Mesendoderm (in vitro differentiated cells): Measurements from ENCODE around the gene TBC1D16.

Source experiments
- DNase-seq: peaks from one replicate; pipeline ENCODE4 v3.0.0; 2013
- H2AK5ac ChIP-seq: 2 replicates; pipeline ENCODE4 v1.6.1; 2013; ENCODE audit warnings: low read length, inconsistent platforms
- H2BK120ac ChIP-seq: 2 replicates; pipeline ENCODE4 v1.6.1; 2013; ENCODE audit warnings: low read depth, mild to moderate bottlenecking, low read length, moderate library complexity, mixed read lengths
- H2BK15ac ChIP-seq: replicated peaks from 2 replicates; pipeline ENCODE4 v1.6.1; 2013; ENCODE audit warnings: low read depth, mild to moderate bottlenecking, moderate library complexity
- H2BK5ac ChIP-seq: 2 replicates; pipeline ENCODE4 v1.6.1; 2013; ENCODE audit warnings: low read length, inconsistent platforms
- H3K18ac ChIP-seq: 2 replicates; pipeline ENCODE4 v1.6.1; 2013; ENCODE audit warnings: mild to moderate bottlenecking, low read length, mixed read lengths
- H3K23ac ChIP-seq: one replicate; pipeline ENCODE4 v1.6.1; 2013; ENCODE audit warnings: low read length
- H3K27ac ChIP-seq: 2 replicates; pipeline ENCODE4 v1.5.1; 2013; ENCODE audit warnings: low read depth, mild to moderate bottlenecking, inconsistent platforms, low read length, moderate library complexity
- H3K27me3 ChIP-seq: 2 replicates; pipeline ENCODE4 v1.6.1; 2013; ENCODE audit warnings: low read length, control low read depth, mild to moderate bottlenecking, inconsistent platforms; ENCODE audit not compliant: insufficient read depth, poor library complexity
- H3K36me3 ChIP-seq: 2 replicates; pipeline ENCODE4 v1.6.1; 2013; ENCODE audit warnings: low read length, inconsistent platforms; ENCODE audit not compliant: control insufficient read depth, insufficient read depth
- H3K4ac ChIP-seq: one replicate; pipeline ENCODE4 v1.6.1; 2013; ENCODE audit warnings: low read depth, mild to moderate bottlenecking, low read length, moderate library complexity
- H3K4me1 ChIP-seq: 2 replicates; pipeline ENCODE4 v1.6.1; 2013; ENCODE audit warnings: low read depth, low read length, inconsistent platforms; ENCODE audit not compliant: control insufficient read depth
- H3K4me2 ChIP-seq: 2 replicates; pipeline ENCODE4 v1.6.1; 2013; ENCODE audit warnings: low read length
- H3K4me3 ChIP-seq: 2 replicates; pipeline ENCODE4 v1.5.1; 2013; ENCODE audit warnings: mild to moderate bottlenecking, low read length
- H3K56ac ChIP-seq: one replicate; pipeline ENCODE4 v1.6.1; 2013; ENCODE audit warnings: low read length
- H3K79me1 ChIP-seq: 2 replicates; pipeline ENCODE4 v1.6.1; 2013; ENCODE audit warnings: low read length, inconsistent platforms
- H3K79me2 ChIP-seq: 2 replicates; pipeline ENCODE4 v1.6.1; 2013; ENCODE audit warnings: mild to moderate bottlenecking, low read length; ENCODE audit not compliant: control insufficient read depth, insufficient read depth
- H3K9ac ChIP-seq: 2 replicates; pipeline ENCODE4 v1.6.1; 2013; ENCODE audit warnings: low read length, inconsistent platforms
- H4K5ac ChIP-seq: one replicate; pipeline ENCODE4 v1.6.1; 2013; ENCODE audit warnings: low read length
- H4K8ac ChIP-seq: one replicate; pipeline ENCODE4 v1.6.1; 2013; ENCODE audit warnings: low read depth, mild to moderate bottlenecking, control low read depth, low read length, moderate library complexity
- WGBS: extraction: QIAGEN DNeasy Blood & Tissue Kit; methylation state at CpG from one replicate; pipeline ENCODE4 v1.1.7; 2013; ENCODE audit warnings: low lambda C conversion rate, missing lambda C conversion rate; ENCODE audit not compliant: insufficient coverage; ENCODE audit errors: extremely low coverage; 5-methylcytosine and 5-hydroxymethylcytosine counted together

TBC1D16 gene

DNA sequence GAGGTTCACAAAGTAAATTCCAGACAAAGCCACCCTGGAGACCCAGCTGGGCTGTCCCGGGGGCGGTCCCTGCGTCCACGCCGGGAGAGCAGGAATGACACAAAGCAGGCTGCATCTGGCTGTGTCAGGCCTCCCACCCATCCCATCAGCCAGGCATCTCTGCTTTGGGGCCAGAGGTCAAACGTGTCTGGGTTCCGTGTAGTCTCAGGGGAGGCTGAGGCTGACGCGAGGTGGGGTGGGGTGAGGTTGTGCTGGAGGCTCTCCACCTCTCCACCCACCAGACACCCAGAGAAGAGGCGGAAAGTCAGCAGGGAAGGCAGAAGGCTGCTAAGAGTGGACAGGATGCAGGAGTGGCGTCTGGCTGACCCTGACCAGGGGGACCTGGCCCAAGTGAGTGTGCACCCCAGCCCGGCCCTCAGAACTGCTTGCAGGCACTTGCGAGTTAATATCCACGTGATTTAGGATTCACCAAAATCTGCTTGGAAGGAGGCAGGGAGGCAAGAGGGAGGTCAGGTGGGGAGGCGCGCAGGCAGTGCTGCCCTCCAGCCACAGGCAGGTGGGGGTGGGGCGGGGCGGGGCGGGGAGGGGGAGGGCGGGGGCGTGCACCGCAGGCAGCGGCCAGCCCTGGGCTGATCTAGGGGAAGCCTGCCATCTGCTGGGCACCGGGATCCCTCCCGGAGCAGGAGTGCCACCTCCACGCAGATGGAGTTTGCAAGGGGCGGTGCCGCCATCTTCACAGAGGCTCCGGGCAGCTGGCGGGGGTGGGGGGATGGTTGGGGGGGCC is 44.3 kb downstream of the TBC1D16 start:
- no peak overlapping the region for H3K27ac ChIP-seq

DNA sequence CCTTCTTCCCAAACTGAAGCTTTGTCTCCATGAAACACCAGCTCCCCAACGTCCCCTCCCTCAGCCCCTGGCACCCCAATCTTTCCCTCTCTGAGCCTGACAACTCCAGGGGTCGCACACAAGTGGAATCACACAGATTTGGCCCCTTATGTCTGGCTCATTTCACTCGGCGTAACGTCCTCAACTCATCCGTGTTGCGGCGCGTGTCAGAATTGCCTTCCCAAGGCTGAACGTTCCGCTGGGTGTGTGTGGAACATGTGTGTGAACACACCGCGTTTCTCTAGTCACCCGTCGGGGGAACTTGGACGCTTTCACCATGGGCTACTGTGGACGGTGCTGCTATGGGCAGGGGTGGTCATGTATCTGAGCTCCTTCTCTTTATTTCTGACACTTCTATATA is 45.0 kb downstream of the TBC1D16 start:
- H3K4me2 ChIP-seq: no peak overlapping the region
- no peaks in the 10 kb centered on the region for H3K36me3 ChIP-seq
- no peak overlapping the region for H4K8ac ChIP-seq
- no CpG with 5 or more reads among the region's 17 CpGs for WGBS
- peaks cover 9% of the 10 kb centered on the region for H3K4me1 ChIP-seq
- no peak for DNase-seq
- H2BK15ac ChIP-seq: no peak overlapping the region
- H3K18ac ChIP-seq: no peak overlapping the region
- no peak overlapping the region for H2AK5ac ChIP-seq
- H3K4me3 ChIP-seq: no peak overlapping the region
- no peak overlapping the region for H4K5ac ChIP-seq
- peaks cover 2% of the 10 kb centered on the region for H3K79me2 ChIP-seq
- H2BK5ac ChIP-seq: no peak overlapping the region
- H3K27ac ChIP-seq: no peak overlapping the region
- H3K56ac ChIP-seq: no peak overlapping the region
- H3K4ac ChIP-seq: no peak overlapping the region
- H3K79me1 ChIP-seq: peaks cover 14% of the 10 kb centered on the region
- no peak overlapping the region for H2BK120ac ChIP-seq
- no peak overlapping the region for H3K9ac ChIP-seq
- H3K27me3 ChIP-seq: no peaks in the 10 kb centered on the region
- no peak overlapping the region for H3K23ac ChIP-seq

More for the DNA sequence above, 44.3 kb downstream of the TBC1D16 start:
- peak; percentile 87 for DNase-seq
- H3K18ac ChIP-seq: no peak overlapping the region
- no peak overlapping the region for H2BK120ac ChIP-seq
- peak overlapping the region; percentile 71 for H3K4me2 ChIP-seq
- WGBS: no CpG with 5 or more reads among the region's 30 CpGs
- no peak overlapping the region for H3K23ac ChIP-seq
- no peak overlapping the region for H3K4me3 ChIP-seq
- H3K9ac ChIP-seq: peak overlapping the region; percentile 30
- no peak overlapping the region for H2BK15ac ChIP-seq
- no peaks in the 10 kb centered on the region for H3K36me3 ChIP-seq
- no peak overlapping the region for H4K8ac ChIP-seq
- H3K4me1 ChIP-seq: peaks cover 9% of the 10 kb centered on the region
- peaks cover 14% of the 10 kb centered on the region for H3K79me1 ChIP-seq
- peak overlapping the region; percentile 54 for H3K56ac ChIP-seq
- peaks cover 2% of the 10 kb centered on the region for H3K79me2 ChIP-seq
- no peak overlapping the region for H3K4ac ChIP-seq
- H2BK5ac ChIP-seq: no peak overlapping the region
- H3K27me3 ChIP-seq: no peaks in the 10 kb centered on the region
- H4K5ac ChIP-seq: no peak overlapping the region
- H2AK5ac ChIP-seq: no peak overlapping the region

DNA sequence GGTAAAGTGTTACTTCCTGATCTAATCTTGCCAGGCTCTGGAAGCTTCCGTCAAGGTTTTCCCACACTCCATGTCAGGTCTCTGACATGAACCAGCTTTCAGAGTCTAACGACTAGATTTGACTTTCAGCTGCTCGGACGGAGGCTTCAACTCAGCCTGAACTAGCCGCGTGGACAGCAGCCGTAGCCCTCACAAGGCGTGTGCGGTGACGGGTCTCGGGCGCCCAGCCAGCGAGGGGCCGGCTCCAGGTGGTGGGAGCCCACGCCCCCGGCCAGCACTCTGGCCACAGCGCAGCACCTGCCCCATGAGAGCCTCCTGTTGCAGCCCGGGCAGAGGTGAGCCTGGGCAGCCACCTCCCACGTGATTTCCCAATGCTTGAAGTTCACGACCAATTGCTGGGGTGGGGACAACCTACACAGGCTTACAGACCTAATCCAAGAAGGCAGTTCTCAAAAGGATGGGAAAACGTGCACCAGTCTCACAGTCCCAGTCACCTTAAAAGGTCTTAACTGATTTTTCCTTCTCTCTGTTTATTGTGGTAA is 45.5 kb downstream of the TBC1D16 start:
- no peak for DNase-seq
- no peak overlapping the region for H3K56ac ChIP-seq
- H2BK120ac ChIP-seq: no peak overlapping the region
- H3K4me2 ChIP-seq: no peak overlapping the region
- H3K4me1 ChIP-seq: peaks cover 9% of the 10 kb centered on the region
- H3K27me3 ChIP-seq: no peaks in the 10 kb centered on the region
- no CpG with 5 or more reads among the region's 21 CpGs for whole genome bisulfite sequencing
- H3K23ac ChIP-seq: no peak overlapping the region
- no peak overlapping the region for H2AK5ac ChIP-seq
- no peak overlapping the region for H3K4ac ChIP-seq
- H3K27ac ChIP-seq: no peak overlapping the region
- H3K36me3 ChIP-seq: no peaks in the 10 kb centered on the region
- no peak overlapping the region for H4K5ac ChIP-seq
- no peak overlapping the region for H2BK15ac ChIP-seq
- H3K9ac ChIP-seq: no peak overlapping the region
- no peak overlapping the region for H2BK5ac ChIP-seq
- no peak overlapping the region for H3K18ac ChIP-seq
- H4K8ac ChIP-seq: no peak overlapping the region
- H3K4me3 ChIP-seq: no peak overlapping the region
- H3K79me1 ChIP-seq: peaks cover 14% of the 10 kb centered on the region
- peaks cover 2% of the 10 kb centered on the region for H3K79me2 ChIP-seq

DNA sequence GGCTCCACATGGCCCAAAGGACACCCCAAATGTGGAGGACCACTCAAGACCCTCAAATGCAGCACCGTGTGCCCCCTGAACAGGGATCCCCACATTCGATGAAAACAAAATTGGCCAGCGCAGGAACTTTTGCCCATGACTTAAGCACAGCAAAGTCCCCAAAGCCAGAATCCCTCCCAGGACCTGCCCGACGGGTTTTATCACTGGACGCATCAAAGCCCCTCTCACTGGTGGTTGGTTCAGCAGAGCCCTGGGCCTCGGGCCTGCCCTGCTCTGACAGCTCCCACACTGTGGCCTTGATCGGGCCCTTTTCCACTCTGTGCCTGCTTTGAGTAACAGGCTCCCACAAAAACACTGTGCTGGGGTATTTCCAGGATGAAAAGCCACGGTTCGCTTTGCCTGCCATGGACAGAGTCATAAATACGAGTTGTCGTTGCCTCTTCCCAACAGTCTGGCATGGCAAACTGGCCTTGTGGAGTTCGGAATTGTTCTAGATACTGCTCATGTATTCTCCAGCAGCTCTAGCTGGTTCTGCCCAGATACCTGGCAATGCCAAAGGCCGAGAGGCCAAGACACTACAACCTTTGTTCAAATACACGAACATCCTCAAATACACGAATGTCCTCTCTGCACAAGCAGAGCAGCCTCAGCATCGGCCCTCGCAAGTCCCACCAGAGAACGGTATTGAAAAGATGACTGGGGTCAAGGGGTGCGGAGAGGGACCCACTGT is 46.4 kb downstream of the TBC1D16 start:
- H3K27me3 ChIP-seq: no peaks in the 10 kb centered on the region
- no CpG with 5 or more reads among the region's 20 CpGs for WGBS
- H3K79me2 ChIP-seq: peaks cover 2% of the 10 kb centered on the region
- H3K9ac ChIP-seq: no peak overlapping the region
- no peaks in the 10 kb centered on the region for H3K36me3 ChIP-seq
- H3K23ac ChIP-seq: no peak overlapping the region
- no peak overlapping the region for H3K56ac ChIP-seq
- peaks cover 9% of the 10 kb centered on the region for H3K4me1 ChIP-seq
- H4K5ac ChIP-seq: no peak overlapping the region
- no peak overlapping the region for H3K4me3 ChIP-seq
- DNase-seq: no peak
- no peak overlapping the region for H2BK5ac ChIP-seq
- H3K79me1 ChIP-seq: peaks cover 14% of the 10 kb centered on the region
- H2BK120ac ChIP-seq: no peak overlapping the region
- H3K4ac ChIP-seq: no peak overlapping the region
- H3K27ac ChIP-seq: no peak overlapping the region
- H4K8ac ChIP-seq: no peak overlapping the region
- H2BK15ac ChIP-seq: no peak overlapping the region
- no peak overlapping the region for H2AK5ac ChIP-seq
- H3K4me2 ChIP-seq: no peak overlapping the region
- no peak overlapping the region for H3K18ac ChIP-seq

DNA sequence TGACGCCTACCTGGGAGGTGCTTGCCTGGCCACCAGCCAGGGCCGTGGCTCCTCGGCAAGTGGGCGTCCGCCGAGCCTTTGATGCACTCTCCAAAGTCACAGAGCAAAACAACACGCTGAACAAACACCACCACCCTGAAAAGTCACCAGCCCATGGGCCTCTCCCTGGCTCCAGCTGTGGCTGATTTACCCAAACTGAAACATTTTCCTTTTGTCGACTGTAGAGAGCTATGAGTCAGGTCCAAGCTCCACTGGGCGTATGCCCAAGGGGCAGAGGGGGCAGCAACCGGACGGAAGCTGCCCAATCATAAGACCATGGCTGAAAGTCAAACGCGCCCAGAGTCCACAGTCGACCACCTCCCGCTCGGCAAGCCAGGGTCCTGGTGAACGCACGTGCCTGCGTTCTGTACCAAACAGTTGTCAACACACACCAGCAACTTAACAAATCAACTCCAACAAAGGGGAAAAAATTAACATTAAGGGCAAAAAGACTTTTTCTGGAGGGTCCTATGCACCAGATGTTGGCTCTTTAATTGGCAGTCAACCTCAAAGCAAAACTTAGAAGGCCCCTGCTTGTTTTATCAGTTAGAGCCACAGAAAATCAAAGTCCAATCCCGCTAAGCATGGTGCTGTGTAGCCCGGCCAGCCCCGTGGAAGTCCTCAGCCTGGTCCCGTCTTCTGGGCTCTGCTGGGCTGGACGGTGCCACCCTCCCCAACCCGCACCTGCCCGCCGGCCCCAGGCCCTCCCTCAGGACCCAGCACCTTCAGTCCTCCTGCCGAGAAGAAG is 47.3 kb downstream of the TBC1D16 start:
- no CpG with 5 or more reads among the region's 28 CpGs for WGBS
- DNase-seq: no peak

More for the DNA sequence above, 47.3 kb downstream of the TBC1D16 start:
- Histone ChIP-seq H4K5ac (no peak overlapping the region), H3K56ac (peak overlapping the region; percentile 35), H2AK5ac (no peak overlapping the region), H3K79me2 (peaks cover 2% of the 10 kb centered on the region), H3K4ac (no peak overlapping the region), H3K18ac (no peak overlapping the region), H2BK120ac (no peak overlapping the region), H3K4me1 (peaks cover 9% of the 10 kb centered on the region), H3K79me1 (peaks cover 14% of the 10 kb centered on the region), H2BK15ac (no peak overlapping the region), H3K36me3 (no peaks in the 10 kb centered on the region), H3K27ac (peak overlapping the region; percentile 22), H3K23ac (no peak overlapping the region), H4K8ac (no peak overlapping the region), H3K4me3 (no peak overlapping the region), H3K4me2 (no peak overlapping the region), H3K27me3 (no peaks in the 10 kb centered on the region), H2BK5ac (no peak overlapping the region), H3K9ac (no peak overlapping the region)
